ENCODE measurements around the gene ZNF518A. TPM values are rescaled to one million over a fixed set of nuclear protein-coding genes. Genes with fewer than 3 reads are reported as not detected.
"Not testable (repeated sequence)": the region's sequence is repeated elsewhere in the genome, so short reads cannot be mapped to it uniquely, and the experiment has no call there.

The ZNF518A gene
- total RNA-seq, 1 donor from 2014 or later = 33.7 TPM

DNA sequence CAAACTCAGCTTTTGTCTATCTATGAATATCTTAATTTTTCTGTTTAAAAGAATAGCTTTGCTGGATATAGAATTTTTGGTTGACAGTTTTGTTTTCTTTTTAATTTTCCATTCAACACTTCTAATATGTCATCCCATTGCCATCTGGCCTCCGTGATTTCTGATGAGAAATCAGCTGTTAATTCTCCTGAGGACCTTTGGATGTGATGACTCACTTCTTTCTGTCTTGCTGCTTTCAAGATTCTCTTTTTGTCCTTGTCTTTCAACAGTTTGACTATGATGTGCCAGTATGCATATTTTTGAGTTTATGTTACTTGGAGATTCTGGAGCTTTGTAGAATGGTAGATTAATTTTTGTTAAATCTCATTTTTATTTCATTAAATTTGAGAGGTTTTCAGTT is 38.4 kb downstream of the ZNF518A start:
- no peak for DNase-seq (ENCODE audit: extremely low spot score, unreplicated experiment)
- Mint-ChIP-seq H3K4me1 (ENCODE audit: unreplicated experiment) (no peaks in the 10 kb centered on the region), H3K27ac (no peak overlapping the region), H3K27me3 (no peaks in the 10 kb centered on the region), H3K9me3 (no peaks in the 10 kb centered on the region), H3K4me3 (no peak overlapping the region), H3K36me3 (peaks cover 19% of the 10 kb centered on the region)
- TF ChIP-seq, protein P1, sequence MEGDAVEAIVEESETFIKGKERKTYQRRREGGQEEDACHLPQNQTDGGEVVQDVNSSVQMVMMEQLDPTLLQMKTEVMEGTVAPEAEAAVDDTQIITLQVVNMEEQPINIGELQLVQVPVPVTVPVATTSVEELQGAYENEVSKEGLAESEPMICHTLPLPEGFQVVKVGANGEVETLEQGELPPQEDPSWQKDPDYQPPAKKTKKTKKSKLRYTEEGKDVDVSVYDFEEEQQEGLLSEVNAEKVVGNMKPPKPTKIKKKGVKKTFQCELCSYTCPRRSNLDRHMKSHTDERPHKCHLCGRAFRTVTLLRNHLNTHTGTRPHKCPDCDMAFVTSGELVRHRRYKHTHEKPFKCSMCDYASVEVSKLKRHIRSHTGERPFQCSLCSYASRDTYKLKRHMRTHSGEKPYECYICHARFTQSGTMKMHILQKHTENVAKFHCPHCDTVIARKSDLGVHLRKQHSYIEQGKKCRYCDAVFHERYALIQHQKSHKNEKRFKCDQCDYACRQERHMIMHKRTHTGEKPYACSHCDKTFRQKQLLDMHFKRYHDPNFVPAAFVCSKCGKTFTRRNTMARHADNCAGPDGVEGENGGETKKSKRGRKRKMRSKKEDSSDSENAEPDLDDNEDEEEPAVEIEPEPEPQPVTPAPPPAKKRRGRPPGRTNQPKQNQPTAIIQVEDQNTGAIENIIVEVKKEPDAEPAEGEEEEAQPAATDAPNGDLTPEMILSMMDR (conservative IDR thresholded peaks at IDR 0.05) = no peak

DNA sequence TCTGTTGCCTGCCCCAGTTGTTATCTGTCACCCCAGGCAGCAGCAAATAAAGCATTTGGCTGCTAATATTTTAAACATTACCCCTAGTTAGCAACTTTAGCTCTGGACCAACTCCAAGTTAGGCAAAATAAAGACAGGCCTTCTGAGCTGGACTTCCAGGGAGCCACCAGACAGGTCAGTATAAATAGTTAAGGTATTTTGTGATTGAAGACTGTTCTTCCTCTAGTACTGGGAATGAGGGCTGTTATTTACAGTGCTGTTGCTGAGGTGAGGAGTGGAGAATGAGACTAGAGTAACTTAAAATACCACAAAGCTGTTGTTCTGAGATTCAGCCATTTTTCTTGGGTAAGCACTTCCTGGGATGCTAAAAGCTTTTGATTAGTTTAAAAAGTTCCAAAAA is 40.1 kb downstream of the ZNF518A start:
- H3K27me3 Mint-ChIP-seq = no peaks in the 10 kb centered on the region
- H3K27ac Mint-ChIP-seq = no peak overlapping the region

DNA sequence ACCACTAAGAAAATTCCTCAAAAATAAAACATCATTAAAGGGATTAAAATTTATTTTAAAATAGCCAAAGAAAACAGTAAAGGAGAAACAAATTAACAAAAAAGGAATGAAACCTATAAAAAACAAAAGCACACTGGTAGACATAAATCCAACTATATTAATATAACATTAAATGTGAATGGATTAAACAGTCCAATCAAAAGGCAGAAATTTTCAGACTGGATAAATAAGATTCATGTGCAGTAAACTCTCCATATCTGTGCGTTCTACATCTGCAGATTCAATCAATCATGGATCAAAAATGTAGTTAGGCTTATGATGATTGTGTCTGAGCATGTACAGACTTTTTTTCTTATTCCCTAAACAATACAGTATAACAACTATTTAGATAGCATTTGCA is 42.6 kb downstream of the ZNF518A start:
- peaks cover 1% of the 10 kb centered on the region for H3K9me3 Mint-ChIP-seq
- H3K27ac Mint-ChIP-seq = no peak overlapping the region
- H3K4me3 Mint-ChIP-seq = no peak overlapping the region
- H3K27me3 Mint-ChIP-seq = no peaks in the 10 kb centered on the region
- peaks cover 12% of the 10 kb centered on the region for H3K36me3 Mint-ChIP-seq
- no peak for DNase-seq (ENCODE audit: extremely low spot score, unreplicated experiment)
- TF ChIP-seq, protein P1 (conservative IDR thresholded peaks at IDR 0.05) = no peak
- H3K4me1 Mint-ChIP-seq (ENCODE audit: unreplicated experiment) = no peaks in the 10 kb centered on the region

More for the DNA sequence above, 40.1 kb downstream of the ZNF518A start:
- no peak overlapping the region for H3K4me3 Mint-ChIP-seq
- no peaks in the 10 kb centered on the region for H3K9me3 Mint-ChIP-seq
- H3K4me1 Mint-ChIP-seq (ENCODE audit: unreplicated experiment) = no peaks in the 10 kb centered on the region
- peaks cover 12% of the 10 kb centered on the region for H3K36me3 Mint-ChIP-seq
- DNase-seq (ENCODE audit: extremely low spot score, unreplicated experiment) = no peak
- TF ChIP-seq, protein P1 (conservative IDR thresholded peaks at IDR 0.05) = no peak

DNA sequence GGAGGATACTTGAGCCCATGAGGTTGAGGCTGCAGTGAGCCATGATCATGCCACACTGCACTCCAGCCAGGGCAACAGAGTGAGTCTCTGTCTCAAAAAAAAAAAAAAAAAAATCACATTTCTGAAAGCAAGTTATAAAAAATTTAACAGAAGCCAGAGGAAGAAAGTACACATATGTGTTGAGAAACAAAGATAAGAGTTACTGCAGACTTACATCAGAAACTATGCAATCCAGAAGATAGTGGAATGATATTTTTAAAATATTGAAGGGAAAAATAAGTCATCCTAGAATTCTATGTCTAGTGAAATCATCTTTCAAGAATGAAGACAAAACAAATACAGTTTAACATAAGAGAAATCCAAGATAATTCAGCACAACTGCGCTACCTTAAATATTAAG is 46.9 kb downstream of the ZNF518A start:
- TF ChIP-seq, protein P1 (conservative IDR thresholded peaks at IDR 0.05) = no peak
- Mint-ChIP-seq H3K9me3 (peaks cover 7% of the 10 kb centered on the region), H3K27ac (no peak overlapping the region), H3K36me3 (no peaks in the 10 kb centered on the region), H3K27me3 (no peaks in the 10 kb centered on the region), H3K4me3 (no peak overlapping the region), H3K4me1 (ENCODE audit: unreplicated experiment) (no peaks in the 10 kb centered on the region)
- DNase-seq (ENCODE audit: extremely low spot score, unreplicated experiment) = no peak

DNA sequence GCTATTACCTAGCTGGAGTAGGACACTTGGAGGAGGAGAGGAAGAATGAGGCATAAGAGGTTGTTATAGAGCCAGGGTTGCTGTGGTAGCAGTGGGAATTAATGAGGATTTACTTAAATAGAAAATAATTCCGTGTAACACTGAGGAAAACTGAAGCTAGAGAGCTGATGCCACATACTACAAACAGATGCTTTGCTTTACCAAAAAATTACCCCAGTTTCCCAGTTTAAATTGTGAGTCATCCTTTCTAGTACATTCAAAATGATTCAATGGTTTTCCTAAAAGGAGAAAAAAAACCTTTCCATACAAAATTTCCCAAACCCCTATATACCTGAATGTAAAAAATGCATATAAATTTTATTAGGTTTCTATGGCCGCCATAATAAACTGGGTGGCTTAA is 58.3 kb downstream of the ZNF518A start:
- Mint-ChIP-seq H3K36me3 (peaks cover 7% of the 10 kb centered on the region), H3K27me3 (peaks cover 4% of the 10 kb centered on the region), H3K4me3 (no peak overlapping the region), H3K27ac (no peak overlapping the region), H3K4me1 (ENCODE audit: unreplicated experiment) (no peaks in the 10 kb centered on the region), H3K9me3 (peaks cover 12% of the 10 kb centered on the region)
- TF ChIP-seq, protein P1 (conservative IDR thresholded peaks at IDR 0.05) = no peak
- DNase-seq (ENCODE audit: extremely low spot score, unreplicated experiment) = no peak

DNA sequence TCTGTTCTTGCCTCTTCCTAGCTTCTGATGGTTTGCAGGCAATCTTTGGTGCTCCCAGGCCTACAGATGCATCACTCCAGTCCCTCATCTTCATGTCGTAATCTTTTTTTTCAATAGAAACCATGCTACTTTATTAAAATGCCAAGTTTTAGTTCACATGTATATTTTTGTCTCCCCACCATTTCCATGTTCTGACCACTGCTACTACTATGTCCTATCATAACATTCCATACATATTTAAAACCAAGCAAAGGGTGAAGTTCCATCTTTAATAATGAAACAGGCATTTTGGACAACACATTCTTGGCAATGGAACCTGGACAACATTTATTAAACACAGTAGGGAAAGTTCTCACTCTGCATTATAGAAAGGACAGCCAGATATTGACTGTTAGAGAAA is 58.8 kb downstream of the ZNF518A start:
- TF ChIP-seq, protein P1 (conservative IDR thresholded peaks at IDR 0.05) = no peak
- H3K27me3 Mint-ChIP-seq = peaks cover 4% of the 10 kb centered on the region
- H3K27ac Mint-ChIP-seq = no peak overlapping the region
- H3K4me3 Mint-ChIP-seq = no peak overlapping the region
- no peaks in the 10 kb centered on the region for H3K4me1 Mint-ChIP-seq (ENCODE audit: unreplicated experiment)
- H3K9me3 Mint-ChIP-seq = peaks cover 7% of the 10 kb centered on the region
- peaks cover 7% of the 10 kb centered on the region for H3K36me3 Mint-ChIP-seq
- no peak for DNase-seq (ENCODE audit: extremely low spot score, unreplicated experiment)

DNA sequence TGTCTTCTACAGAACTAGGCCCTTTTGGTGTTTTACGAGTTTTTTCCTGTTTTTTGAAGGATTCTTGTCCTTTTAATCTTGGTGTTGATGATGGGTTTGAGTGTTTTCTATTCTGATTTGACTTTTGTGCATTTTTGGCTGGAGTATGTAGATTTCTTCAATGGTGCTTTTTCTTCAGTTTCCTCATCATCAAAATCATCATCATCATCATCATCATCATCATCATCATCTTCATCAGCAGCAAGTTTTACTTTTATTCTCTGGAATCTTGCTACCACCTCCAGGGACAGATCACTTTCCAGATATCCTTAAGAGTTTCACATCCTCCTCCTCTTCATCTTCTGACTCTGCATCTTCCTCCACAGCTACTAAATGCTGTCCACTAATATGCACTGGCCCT is 59.4 kb downstream of the ZNF518A start:
- not testable (repeated sequence) for H3K27me3 Mint-ChIP-seq; H3K9me3 Mint-ChIP-seq; H3K4me1 Mint-ChIP-seq (ENCODE audit: unreplicated experiment); DNase-seq (ENCODE audit: extremely low spot score, unreplicated experiment); H3K4me3 Mint-ChIP-seq; H3K27ac Mint-ChIP-seq; H3K36me3 Mint-ChIP-seq
